Measurements from ENCODE around the gene TPRG1.

Gene TPRG1

DNA sequence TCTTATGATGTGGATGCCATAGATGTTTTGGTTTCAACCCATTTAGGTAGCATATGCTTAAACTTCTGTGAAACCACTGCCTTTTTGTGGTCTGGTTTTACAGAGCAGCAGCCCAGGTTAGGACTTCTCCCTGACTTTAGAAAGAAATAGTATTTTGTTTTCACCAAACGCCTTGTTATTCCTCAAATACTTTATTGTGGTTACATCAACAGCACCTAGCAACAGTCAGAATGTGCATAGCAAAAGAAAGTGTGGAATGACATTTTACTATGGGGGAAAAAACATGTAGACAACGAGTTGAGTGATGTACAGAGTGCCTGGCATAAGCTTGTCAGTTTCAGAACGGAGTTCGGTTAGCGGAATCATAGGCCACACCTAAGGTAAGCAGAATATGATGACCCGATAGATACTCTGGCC is 159.2 kb downstream of the TPRG1 start:
- H3K4me3 ChIP-seq (ENCODE audit: control insufficient read depth, low read depth, low read length), result no peak overlapping the region
- TF ChIP-seq, protein P1, sequence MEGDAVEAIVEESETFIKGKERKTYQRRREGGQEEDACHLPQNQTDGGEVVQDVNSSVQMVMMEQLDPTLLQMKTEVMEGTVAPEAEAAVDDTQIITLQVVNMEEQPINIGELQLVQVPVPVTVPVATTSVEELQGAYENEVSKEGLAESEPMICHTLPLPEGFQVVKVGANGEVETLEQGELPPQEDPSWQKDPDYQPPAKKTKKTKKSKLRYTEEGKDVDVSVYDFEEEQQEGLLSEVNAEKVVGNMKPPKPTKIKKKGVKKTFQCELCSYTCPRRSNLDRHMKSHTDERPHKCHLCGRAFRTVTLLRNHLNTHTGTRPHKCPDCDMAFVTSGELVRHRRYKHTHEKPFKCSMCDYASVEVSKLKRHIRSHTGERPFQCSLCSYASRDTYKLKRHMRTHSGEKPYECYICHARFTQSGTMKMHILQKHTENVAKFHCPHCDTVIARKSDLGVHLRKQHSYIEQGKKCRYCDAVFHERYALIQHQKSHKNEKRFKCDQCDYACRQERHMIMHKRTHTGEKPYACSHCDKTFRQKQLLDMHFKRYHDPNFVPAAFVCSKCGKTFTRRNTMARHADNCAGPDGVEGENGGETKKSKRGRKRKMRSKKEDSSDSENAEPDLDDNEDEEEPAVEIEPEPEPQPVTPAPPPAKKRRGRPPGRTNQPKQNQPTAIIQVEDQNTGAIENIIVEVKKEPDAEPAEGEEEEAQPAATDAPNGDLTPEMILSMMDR (conservative IDR thresholded peaks at IDR 0.05; ENCODE audit: control insufficient read depth, insufficient read depth, low read depth, low read length), result no peak
- DNase-seq (ENCODE audit: low read depth), result no peak

- peak; percentile 17 for DNase-seq (ENCODE audit: low read depth)
- no peak overlapping the region for H3K4me3 ChIP-seq (ENCODE audit: control insufficient read depth, low read depth, low read length)
- TF ChIP-seq, protein P1 (conservative IDR thresholded peaks at IDR 0.05; ENCODE audit: control insufficient read depth, insufficient read depth, low read depth, low read length), result no peak
Observed at GRCh38 chr3:189334064-189334920, 162.5 kb downstream of the TPRG1 start.

- DNase-seq (ENCODE audit: low read depth), result no peak
- TF ChIP-seq, protein P1 (conservative IDR thresholded peaks at IDR 0.05; ENCODE audit: control insufficient read depth, insufficient read depth, low read depth, low read length), result no peak
- H3K4me3 ChIP-seq (ENCODE audit: control insufficient read depth, low read depth, low read length), result no peak overlapping the region
Observed at GRCh38 chr3:189337673-189338091, 165.9 kb downstream of the TPRG1 start.

- no peak for DNase-seq (ENCODE audit: low read depth)
- TF ChIP-seq, protein P1 (conservative IDR thresholded peaks at IDR 0.05; ENCODE audit: control insufficient read depth, insufficient read depth, low read depth, low read length), result no peak
- no peak overlapping the region for H3K4me3 ChIP-seq (ENCODE audit: control insufficient read depth, low read depth, low read length)
Observed at GRCh38 chr3:189338366-189338765, 166.6 kb downstream of the TPRG1 start.

- DNase-seq (ENCODE audit: low read depth), result no peak
- TF ChIP-seq, protein P1 (conservative IDR thresholded peaks at IDR 0.05; ENCODE audit: control insufficient read depth, insufficient read depth, low read depth, low read length), result no peak
- no peak overlapping the region for H3K4me3 ChIP-seq (ENCODE audit: control insufficient read depth, low read depth, low read length)
Observed at GRCh38 chr3:189339996-189340395, 168.2 kb downstream of the TPRG1 start.

- peak; percentile 17 for DNase-seq (ENCODE audit: low read depth)
- H3K4me3 ChIP-seq (ENCODE audit: control insufficient read depth, low read depth, low read length), result no peak overlapping the region
- TF ChIP-seq, protein P1 (conservative IDR thresholded peaks at IDR 0.05; ENCODE audit: control insufficient read depth, insufficient read depth, low read depth, low read length), result peak; percentile 37
Observed at GRCh38 chr3:189340680-189341460, 169.1 kb downstream of the TPRG1 start.

All from fibroblast of mammary gland (primary cell).